ENCODE data around the gene EIF1AY. TPM values are rescaled to one million over a fixed set of nuclear protein-coding genes. Genes with fewer than 3 reads are reported as not detected.

EIF1AY gene
- total and polyA plus RNA-seq, 12 donors, result 25.4 to 113 (median 36.7) TPM; not detected in 7

DNA sequence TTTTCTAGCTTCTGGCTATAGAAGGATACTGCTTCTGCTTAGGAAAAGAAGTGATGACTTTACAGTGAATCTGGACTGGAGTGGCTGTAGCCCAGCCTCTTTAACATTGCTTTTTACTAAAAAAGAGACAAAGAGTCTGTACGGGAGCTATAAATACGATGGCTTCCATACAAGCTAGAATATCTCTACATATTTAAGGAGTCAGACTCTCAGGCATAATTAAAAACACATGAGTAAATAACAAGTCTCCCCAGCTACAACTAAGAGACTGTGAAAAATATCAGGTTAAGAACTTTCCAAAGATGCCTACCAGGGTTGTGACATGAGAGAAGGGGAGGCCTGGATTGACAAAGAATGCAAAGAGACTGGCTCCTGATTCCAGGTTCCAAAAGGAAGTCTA lies 19.8 kb upstream of the EIF1AY start:
- 79 to 87% methylated on average over 2 of the region's 2 CpGs; no CpG with 5 or more reads in 2 of the 4 donors for WGBS, 4 donors
- intact Hi-C loops (cut with DNase I), result loop anchor here in 1 of 2 donors (10.0 kb wide), 1 partner anchor 189 kb away; no protein-coding TSS in a partner anchor
- H3K4me3 ChIP-seq, result no peak overlapping the region

DNA sequence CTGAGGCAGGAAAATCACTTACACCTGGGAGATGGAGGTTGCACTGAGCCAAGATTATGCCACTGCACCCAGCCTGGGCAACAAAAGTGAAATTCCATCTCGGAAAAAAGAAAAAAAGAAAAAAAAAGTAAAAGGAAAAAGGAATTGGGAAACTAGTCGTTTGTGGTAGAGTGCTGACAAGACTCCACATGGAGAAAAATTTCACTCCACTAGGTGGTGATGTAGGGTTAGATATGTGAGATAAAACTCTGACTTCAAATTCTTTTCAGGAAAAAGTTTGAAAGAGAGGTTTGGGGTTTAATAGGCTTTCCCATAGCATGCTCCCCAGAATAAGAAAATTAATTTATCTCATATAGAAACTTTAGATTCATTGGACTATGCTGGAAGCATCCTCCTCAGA lies 16.9 kb upstream of the EIF1AY start:
- Histone ChIP-seq H3K36me3 (replicated peaks in 1 of 2) (no peaks in the 10 kb centered on the region), H3K27me3 (no peaks in the 10 kb centered on the region), H3K4me3 (no peak overlapping the region), H3K9me3 (replicated peaks in 1 of 3) (no peaks in the 10 kb centered on the region), H3K4me1 (replicated peaks in 1 of 2) (no peaks in the 10 kb centered on the region), H3K27ac (no peak overlapping the region)
- TF ChIP-seq, protein P1, sequence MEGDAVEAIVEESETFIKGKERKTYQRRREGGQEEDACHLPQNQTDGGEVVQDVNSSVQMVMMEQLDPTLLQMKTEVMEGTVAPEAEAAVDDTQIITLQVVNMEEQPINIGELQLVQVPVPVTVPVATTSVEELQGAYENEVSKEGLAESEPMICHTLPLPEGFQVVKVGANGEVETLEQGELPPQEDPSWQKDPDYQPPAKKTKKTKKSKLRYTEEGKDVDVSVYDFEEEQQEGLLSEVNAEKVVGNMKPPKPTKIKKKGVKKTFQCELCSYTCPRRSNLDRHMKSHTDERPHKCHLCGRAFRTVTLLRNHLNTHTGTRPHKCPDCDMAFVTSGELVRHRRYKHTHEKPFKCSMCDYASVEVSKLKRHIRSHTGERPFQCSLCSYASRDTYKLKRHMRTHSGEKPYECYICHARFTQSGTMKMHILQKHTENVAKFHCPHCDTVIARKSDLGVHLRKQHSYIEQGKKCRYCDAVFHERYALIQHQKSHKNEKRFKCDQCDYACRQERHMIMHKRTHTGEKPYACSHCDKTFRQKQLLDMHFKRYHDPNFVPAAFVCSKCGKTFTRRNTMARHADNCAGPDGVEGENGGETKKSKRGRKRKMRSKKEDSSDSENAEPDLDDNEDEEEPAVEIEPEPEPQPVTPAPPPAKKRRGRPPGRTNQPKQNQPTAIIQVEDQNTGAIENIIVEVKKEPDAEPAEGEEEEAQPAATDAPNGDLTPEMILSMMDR (IDR thresholded peaks at IDR 0.05), result peak in 2 of 6 experiments; percentile 52 to 59
- no peak for TF ChIP-seq POLR2A (IDR thresholded peaks at IDR 0.05)
- 3 to 4% methylated on average over 2 of the region's 2 CpGs; no CpG with 5 or more reads in 2 of the 4 donors for WGBS, 4 donors
- DNase-seq, result peak in 1 of 7 donors; percentile 16
- intact Hi-C loops (cut with DNase I), result loop anchor here in 1 of 2 donors (10.0 kb wide), 1 partner anchor 186 kb away; no protein-coding TSS in a partner anchor

More for the DNA sequence above, 19.8 kb upstream of the EIF1AY start:
- Histone ChIP-seq H3K27me3 (no peaks in the 10 kb centered on the region), H3K27ac (no peak overlapping the region), H3K36me3 (replicated peaks in 1 of 2) (no peaks in the 10 kb centered on the region), H3K4me1 (replicated peaks in 1 of 2) (no peaks in the 10 kb centered on the region), H3K9me3 (replicated peaks in 1 of 3) (no peaks in the 10 kb centered on the region)
- TF ChIP-seq POLR2A (IDR thresholded peaks at IDR 0.05), result no peak
- TF ChIP-seq, protein P1 (IDR thresholded peaks at IDR 0.05), result no peak
- no peak for DNase-seq

DNA sequence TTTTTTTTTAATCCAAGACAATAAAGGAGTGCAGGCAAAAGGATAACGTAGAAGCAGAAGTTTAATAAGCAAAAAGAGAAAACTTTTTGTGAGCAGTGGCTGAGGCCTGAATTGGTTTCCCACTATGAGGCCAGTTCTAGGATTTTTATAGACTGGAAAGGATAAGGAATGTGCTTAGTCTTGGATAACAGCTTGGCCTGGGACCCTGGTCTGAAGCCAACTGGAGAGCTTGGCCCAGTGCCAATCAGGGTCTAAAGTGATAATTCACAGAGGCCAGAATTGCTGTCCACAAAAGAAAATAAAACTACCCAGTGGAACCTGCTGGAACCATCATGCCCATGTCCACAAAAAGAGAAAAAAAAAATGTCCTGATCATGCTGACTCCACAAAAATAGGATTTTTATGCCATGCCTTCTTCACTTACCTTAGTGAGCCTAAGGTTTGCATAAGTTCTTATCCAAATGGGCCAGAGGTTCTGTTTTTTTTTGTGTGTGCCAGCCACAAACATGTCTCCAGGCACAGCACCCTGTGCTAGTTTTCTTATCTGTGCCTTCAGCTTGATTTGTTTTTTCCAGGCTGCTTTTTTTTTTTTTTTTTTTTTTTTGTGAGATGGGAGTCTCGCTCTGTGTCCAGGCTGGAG lies 15.6 kb upstream of the EIF1AY start:
- no peak for TF ChIP-seq POLR2A (IDR thresholded peaks at IDR 0.05)
- TF ChIP-seq, protein P1 (IDR thresholded peaks at IDR 0.05), result no peak
- Histone ChIP-seq H3K4me1 (replicated peaks in 1 of 2) (no peaks in the 10 kb centered on the region), H3K27ac (no peak overlapping the region), H3K36me3 (replicated peaks in 1 of 2) (no peaks in the 10 kb centered on the region), H3K27me3 (no peaks in the 10 kb centered on the region), H3K9me3 (replicated peaks in 1 of 3) (no peaks in the 10 kb centered on the region), H3K4me3 (no peak overlapping the region)
- WGBS, 4 donors, result 36 to 70% methylated on average over 2 of the region's 2 CpGs; no CpG with 5 or more reads in 2 of the 4 donors
- intact Hi-C loops (cut with DNase I), result loop anchor here in 1 of 2 donors (10.0 kb wide), 1 partner anchor 185 kb away; no protein-coding TSS in a partner anchor
- DNase-seq, result peak in 2 of 7 donors; percentile 50 to 80

DNA sequence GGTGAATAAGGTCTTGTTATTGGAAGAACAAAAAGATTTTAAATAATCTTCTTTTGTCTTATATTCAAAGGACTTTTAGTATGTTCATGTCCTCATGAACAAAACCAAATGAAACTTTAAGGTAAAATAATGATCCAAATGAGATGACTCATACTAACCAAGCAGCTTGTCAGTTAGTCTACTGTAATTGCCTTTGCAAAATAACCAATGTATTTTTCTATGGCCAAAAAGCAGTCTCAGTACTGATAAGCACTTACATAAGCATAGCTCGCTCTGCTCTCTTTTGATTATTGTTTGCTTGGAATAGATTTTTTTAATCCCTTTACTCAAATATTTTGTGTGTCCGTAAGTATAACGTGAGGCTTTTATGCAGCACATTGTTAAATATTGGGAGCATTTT lies 4.3 kb upstream of the EIF1AY start:
- DNase-seq, result no peak
- H3K4me3 ChIP-seq, result no peak overlapping the region
- intact Hi-C loops (cut with DNase I), result no loop called here
- no peaks in the 10 kb centered on the region for H3K4me1 ChIP-seq (replicated peaks in 1 of 2)
- no peaks in the 10 kb centered on the region for H3K36me3 ChIP-seq (replicated peaks in 1 of 2)
- H3K27me3 ChIP-seq, result no peaks in the 10 kb centered on the region
- no peak overlapping the region for H3K27ac ChIP-seq
- TF ChIP-seq POLR2A (IDR thresholded peaks at IDR 0.05), result no peak
- TF ChIP-seq, protein P1 (IDR thresholded peaks at IDR 0.05), result no peak
- WGBS, 4 donors, result 41 to 52% methylated on average over 3 of the region's 3 CpGs; no CpG with 5 or more reads in 2 of the 4 donors
- H3K9me3 ChIP-seq (replicated peaks in 1 of 3), result no peaks in the 10 kb centered on the region

All from adrenal gland (tissue), 12 donors.